Neuron (in vitro differentiated cells): Measurements from ENCODE around the gene NOL12.

Experiments
- H2AFZ ChIP-seq: one replicate; pipeline ENCODE4 v1.6.1; 2013; ENCODE audit warnings: low read depth, mild to moderate bottlenecking, inconsistent platforms, low read length, moderate library complexity
- H3K27me3 ChIP-seq: one replicate; pipeline ENCODE4 v1.6.1; 2013; ENCODE audit warnings: low read length; ENCODE audit not compliant: insufficient read depth
- H3K36me3 ChIP-seq: one replicate; pipeline ENCODE4 v1.6.1; 2013; ENCODE audit warnings: low read length; ENCODE audit not compliant: insufficient read depth
- H3K4me1 ChIP-seq: one replicate; pipeline ENCODE4 v1.6.1; 2013; ENCODE audit warnings: low read length; ENCODE audit not compliant: insufficient read depth
- H3K4me3 ChIP-seq: 2 replicates; pipeline ENCODE4 v1.5.1; 2013; ENCODE audit warnings: mild to moderate bottlenecking, low read length, moderate library complexity
- H3K9me3 ChIP-seq: one replicate; pipeline ENCODE4 v1.6.1; 2013; ENCODE audit warnings: low read length

The NOL12 gene

DNA sequence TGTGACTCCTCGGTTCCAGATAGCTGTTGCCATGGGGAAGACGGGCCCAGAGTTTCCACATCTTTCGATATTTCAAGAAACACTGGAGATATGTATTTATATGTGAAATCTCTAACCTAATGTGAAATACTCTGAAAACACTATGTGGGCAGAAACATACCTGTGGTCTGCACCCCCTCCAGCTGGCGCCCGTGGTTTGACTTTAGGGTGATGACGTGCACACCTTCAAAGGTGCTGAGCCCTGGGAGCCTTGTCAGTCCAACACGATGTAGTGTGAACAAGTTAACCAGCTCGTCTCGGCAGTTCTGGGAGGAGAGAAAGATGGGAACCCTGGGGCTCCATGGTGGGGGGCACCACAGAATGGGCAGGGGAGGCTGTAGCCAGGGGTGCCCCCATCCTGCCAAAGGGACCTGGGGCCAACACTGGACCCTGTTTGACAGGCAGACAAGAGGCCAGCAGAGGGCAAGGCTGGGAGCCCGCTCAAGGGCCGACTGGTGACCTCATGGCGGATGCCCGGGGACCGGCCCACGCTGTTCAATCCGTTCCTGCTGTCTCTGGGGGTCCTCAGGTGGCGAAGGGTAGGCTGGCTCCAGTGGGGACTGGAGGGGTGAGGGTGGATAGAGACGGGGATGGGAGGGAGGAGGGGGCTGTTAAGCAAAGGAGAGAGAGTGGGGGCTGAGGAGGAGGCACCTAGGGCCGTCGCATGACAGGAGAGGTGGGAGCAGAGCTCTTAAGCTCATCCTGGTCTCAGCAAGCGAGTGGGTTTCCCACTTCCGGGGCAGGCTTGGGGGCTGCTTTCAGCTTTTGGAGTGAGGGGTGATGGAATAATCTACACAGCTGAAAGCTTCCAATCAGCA is 54.5 kb downstream of the NOL12 start:
- H3K9me3 ChIP-seq = no peaks in the 10 kb centered on the region
- H3K4me3 ChIP-seq = no peak overlapping the region
- no peaks in the 10 kb centered on the region for H3K27me3 ChIP-seq
- H2AFZ ChIP-seq = no peak overlapping the region
- H3K4me1 ChIP-seq = peaks cover 5% of the 10 kb centered on the region
- no peaks in the 10 kb centered on the region for H3K36me3 ChIP-seq

DNA sequence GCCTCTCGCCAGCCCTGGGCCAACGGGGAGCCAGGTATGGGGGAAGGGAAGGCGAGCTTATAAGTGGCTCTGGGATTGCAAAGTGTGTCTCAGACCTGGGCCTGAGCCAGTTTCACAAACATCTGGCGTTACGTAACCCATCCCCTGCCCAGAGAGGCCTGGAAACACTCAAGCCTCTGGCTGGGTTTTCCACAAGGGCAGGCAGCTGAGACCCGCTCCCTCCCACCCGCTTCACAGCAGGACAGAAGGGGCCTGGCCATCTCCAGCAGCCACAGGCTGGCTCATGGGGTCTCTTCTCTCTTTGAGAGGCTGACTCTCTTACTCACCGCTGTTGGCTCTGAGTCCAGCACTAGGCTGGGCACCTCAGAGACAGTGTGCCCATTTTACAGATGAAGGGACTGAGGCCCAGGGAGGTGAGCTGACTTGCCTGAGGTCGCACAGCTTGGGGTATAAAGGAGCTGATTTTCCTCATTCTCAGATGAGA is 55.2 kb downstream of the NOL12 start:
- H3K4me1 ChIP-seq = peaks cover 5% of the 10 kb centered on the region
- no peaks in the 10 kb centered on the region for H3K36me3 ChIP-seq
- H3K4me3 ChIP-seq = no peak overlapping the region
- H2AFZ ChIP-seq = no peak overlapping the region
- H3K9me3 ChIP-seq = no peaks in the 10 kb centered on the region
- no peaks in the 10 kb centered on the region for H3K27me3 ChIP-seq

GRCh38 chr22:37742376-37743171 is 56.4 kb downstream of the NOL12 start:
- H3K9me3 ChIP-seq = no peaks in the 10 kb centered on the region
- no peaks in the 10 kb centered on the region for H3K27me3 ChIP-seq
- no peaks in the 10 kb centered on the region for H3K36me3 ChIP-seq
- no peak overlapping the region for H3K4me3 ChIP-seq
- H2AFZ ChIP-seq = no peak overlapping the region
- H3K4me1 ChIP-seq = peaks cover 14% of the 10 kb centered on the region
